Sigmoid colon (tissue), 4 donors: ENCODE data around the gene GSN.

Source experiments
- CTCF ChIP-seq, 4 experiments: fragments of 450-650 bp in 3 of 4; fragments of 200-600 bp in 1 of 4; IDR thresholded peaks; one replicate each; pipeline ENCODE4 v1.5.1; 2016 to 2019; ENCODE audit warnings: antibody characterized with exemption in 4 of 4, mild to moderate bottlenecking in 3 of 4, moderate library complexity in 2 of 4
- EP300 ChIP-seq, 4 donors: sonication (generic); formaldehyde crosslinking; IDR thresholded peaks; one replicate each; pipeline ENCODE4 v1.6.1; 2017; ENCODE audit warnings: antibody characterized with exemption in 4 of 4
- POLR2AphosphoS5 ChIP-seq, 4 donors: sonication (generic); formaldehyde crosslinking; IDR thresholded peaks; one replicate each; pipeline ENCODE4 v1.6.1; 2017; ENCODE audit warnings: antibody characterized with exemption in 4 of 4

- TF ChIP-seq POLR2AphosphoS5 (IDR thresholded peaks at IDR 0.05) (peak in 2 of 4 donors; percentile 10 to 11), EP300 (IDR thresholded peaks at IDR 0.05) (no peak), CTCF (IDR thresholded peaks at IDR 0.05) (no peak)
These were observed 29.4 kb downstream of the GSN start for GRCh38 chr9:121297389-121297788.
